GM19193 (cell line): ENCODE data around the gene AVL9.

Experiments
- POLR2A ChIP-seq: IDR thresholded peaks from 4 replicates; pipeline ENCODE4 v1.6.1; 2011; ENCODE audit not compliant: insufficient read depth, insufficient read length; ENCODE audit errors: extremely low read depth

The AVL9 gene

GRCh38 chr7:32495298-32496051, at the start of gene AVL9:
Gene AVL9, plus strand, starts transcription at chr7:32495489. Its CDS starts 221 bp downstream, at chr7:32495710.
- peak; percentile 94 for TF ChIP-seq POLR2A

- no peak for TF ChIP-seq POLR2A
Measured at GRCh38 chr7:32447218-32447617, 48.1 kb upstream of the AVL9 start.

- no peak for TF ChIP-seq POLR2A
Measured at GRCh38 chr7:32453341-32454011, 41.8 kb upstream of the AVL9 start.

- no peak for TF ChIP-seq POLR2A
Measured at GRCh38 chr7:32458025-32458424, 37.3 kb upstream of the AVL9 start.

- no peak for TF ChIP-seq POLR2A
Measured at GRCh38 chr7:32459788-32460187, 35.5 kb upstream of the AVL9 start.

GRCh38 chr7:32461484-32461883, 33.8 kb upstream of the AVL9 start:
- no peak for TF ChIP-seq POLR2A

GRCh38 chr7:32462451-32462850, 32.8 kb upstream of the AVL9 start:
- no peak for TF ChIP-seq POLR2A

- TF ChIP-seq POLR2A = no peak
Measured at GRCh38 chr7:32462977-32463376, 32.3 kb upstream of the AVL9 start.

- TF ChIP-seq POLR2A = no peak
Measured at GRCh38 chr7:32470871-32471270, 24.4 kb upstream of the AVL9 start.

GRCh38 chr7:32472015-32472414, 23.3 kb upstream of the AVL9 start:
- no peak for TF ChIP-seq POLR2A

GRCh38 chr7:32474008-32474407, 21.3 kb upstream of the AVL9 start:
- TF ChIP-seq POLR2A = no peak

GRCh38 chr7:32476816-32477648, 18.3 kb upstream of the AVL9 start:
- TF ChIP-seq POLR2A = no peak

- no peak for TF ChIP-seq POLR2A
Measured at GRCh38 chr7:32477649-32477980, 17.7 kb upstream of the AVL9 start.

- no peak for TF ChIP-seq POLR2A
Measured at GRCh38 chr7:32479574-32480200, 15.6 kb upstream of the AVL9 start.

GRCh38 chr7:32481176-32481575, 14.1 kb upstream of the AVL9 start:
- no peak for TF ChIP-seq POLR2A
